Mammary epithelial cell (primary cell): ENCODE results near the gene ASPG.

Experiments
- EZH2 ChIP-seq: IDR thresholded peaks from 2 replicates; pipeline ENCODE4 v1.6.1; 2012; ENCODE audit warnings: low read length, inconsistent platforms, borderline replicate concordance
- TF ChIP-seq, protein P1 (sequence below), 2 donors: IDR thresholded peaks in 1 of 2; conservative IDR thresholded peaks in 1 of 2; 2 replicates each; pipeline ENCODE4 v1.5.1; 2011 to 2012; ENCODE audit warnings: inconsistent platforms in 2 of 2, low read length in 2 of 2, mild to moderate bottlenecking in 2 of 2, control low read depth in 1 of 2, low read depth in 1 of 2; ENCODE audit not compliant: insufficient read depth in 1 of 2; ENCODE audit errors: extremely low read depth in 1 of 2

DNA sequence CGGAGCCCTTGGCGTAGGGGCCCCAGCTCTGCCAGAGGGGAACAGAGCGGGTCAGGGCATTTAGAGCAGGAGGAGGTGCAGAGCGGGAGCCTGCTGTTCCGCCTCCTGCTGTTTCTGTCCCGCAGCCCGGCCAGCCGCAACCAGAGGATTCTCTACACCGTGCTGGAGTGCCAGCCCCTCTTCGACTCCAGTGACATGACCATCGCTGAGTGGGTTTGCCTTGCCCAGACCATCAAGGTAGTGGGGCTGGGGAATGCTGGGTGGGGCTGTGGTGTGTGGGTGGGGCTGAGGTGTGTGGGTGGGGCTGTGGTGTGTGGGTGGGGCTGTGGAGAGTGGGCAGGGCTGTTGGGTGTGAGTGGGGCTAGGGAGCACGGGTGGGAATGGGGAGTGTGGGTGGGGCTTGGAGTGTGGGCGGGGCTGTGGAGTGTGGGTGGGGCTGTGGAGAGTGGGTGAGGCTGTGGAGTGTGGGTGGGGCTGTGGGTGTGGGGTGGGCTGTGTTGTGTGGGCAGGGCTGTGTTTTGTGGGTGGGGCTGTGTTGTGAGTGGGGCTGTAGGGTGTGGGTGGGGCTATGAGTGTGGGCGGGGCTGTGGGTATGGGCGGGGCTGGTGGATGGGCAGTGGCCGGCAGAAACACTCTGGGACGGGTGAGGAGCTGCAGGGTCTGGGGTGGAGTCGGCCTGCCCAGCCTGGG, 8.0 kb downstream of the ASPG start:
- TF ChIP-seq, protein P1, sequence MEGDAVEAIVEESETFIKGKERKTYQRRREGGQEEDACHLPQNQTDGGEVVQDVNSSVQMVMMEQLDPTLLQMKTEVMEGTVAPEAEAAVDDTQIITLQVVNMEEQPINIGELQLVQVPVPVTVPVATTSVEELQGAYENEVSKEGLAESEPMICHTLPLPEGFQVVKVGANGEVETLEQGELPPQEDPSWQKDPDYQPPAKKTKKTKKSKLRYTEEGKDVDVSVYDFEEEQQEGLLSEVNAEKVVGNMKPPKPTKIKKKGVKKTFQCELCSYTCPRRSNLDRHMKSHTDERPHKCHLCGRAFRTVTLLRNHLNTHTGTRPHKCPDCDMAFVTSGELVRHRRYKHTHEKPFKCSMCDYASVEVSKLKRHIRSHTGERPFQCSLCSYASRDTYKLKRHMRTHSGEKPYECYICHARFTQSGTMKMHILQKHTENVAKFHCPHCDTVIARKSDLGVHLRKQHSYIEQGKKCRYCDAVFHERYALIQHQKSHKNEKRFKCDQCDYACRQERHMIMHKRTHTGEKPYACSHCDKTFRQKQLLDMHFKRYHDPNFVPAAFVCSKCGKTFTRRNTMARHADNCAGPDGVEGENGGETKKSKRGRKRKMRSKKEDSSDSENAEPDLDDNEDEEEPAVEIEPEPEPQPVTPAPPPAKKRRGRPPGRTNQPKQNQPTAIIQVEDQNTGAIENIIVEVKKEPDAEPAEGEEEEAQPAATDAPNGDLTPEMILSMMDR (conservative IDR thresholded peaks at IDR 0.05 in 1 of 2, IDR thresholded peaks at IDR 0.05 in 1 of 2; ENCODE audit: extremely low read depth in 1 of 2, insufficient read depth in 1 of 2, low read depth in 1 of 2, low read length in 2 of 2), result no peak
- TF ChIP-seq EZH2, result no peak
